Thoracic aorta (tissue), 2 donors: ENCODE measurements around the gene CEP131. TPM values are rescaled to one million over a fixed set of nuclear protein-coding genes. Genes with fewer than 3 reads are reported as not detected.

ENCODE experiments used
- ATAC-seq: fragments of 150-250 bp; one replicate; pipeline ENCODE4 v1.8.0; 2017; ENCODE audit warnings: low read depth; ENCODE audit not compliant: insufficient number of reproducible peaks, low FRiP score
- DNase-seq: peaks from one replicate; pipeline ENCODE4 v3.0.0-alpha.2; 2020; ENCODE audit warnings: low spot score
- H3K27ac ChIP-seq, 2 donors: fragments of 200-600 bp; sonication (generic); 1 replicate in 1 of 2; 2 replicates in 1 of 2; pipeline ENCODE4 v1.5.1; 2016; ENCODE audit warnings: mild to moderate bottlenecking in 2 of 2, moderate library complexity in 2 of 2
- H3K27me3 ChIP-seq: fragments of 200-600 bp; sonication (generic); replicated peaks from 2 replicates; pipeline ENCODE4 v1.6.0; 2016; ENCODE audit warnings: mild to moderate bottlenecking; ENCODE audit not compliant: insufficient read depth
- H3K36me3 ChIP-seq: fragments of 200-600 bp; sonication (generic); one replicate; pipeline ENCODE4 v1.5.1; 2016
- H3K4me1 ChIP-seq, 2 donors: fragments of 200-600 bp; sonication (generic); 1 replicate in 1 of 2; 2 replicates in 1 of 2; pipeline versions ENCODE4 v1.5.1 to v1.6.0; 2016; ENCODE audit warnings: low read depth in 2 of 2, mild to moderate bottlenecking in 1 of 2; ENCODE audit not compliant: control insufficient read depth in 1 of 2
- H3K4me3 ChIP-seq: fragments of 200-600 bp; sonication (generic); 2 replicates; pipeline ENCODE4 v1.5.1; 2016; ENCODE audit warnings: mild to moderate bottlenecking
- H3K9me3 ChIP-seq: fragments of 200-600 bp; sonication (generic); 2 replicates; pipeline ENCODE4 v1.5.1; 2016
- CTCF ChIP-seq: fragments of 200-600 bp; sonication (generic); IDR thresholded peaks from one replicate; pipeline ENCODE4 v1.5.1; 2019; ENCODE audit warnings: antibody characterized with exemption
- total RNA-seq, 2 donors: library from RNA; depleted of rRNA; stranded (reverse); fragments of >200 nt; gene quantifications; one replicate each; pipeline versions ENCODE4 v1.1.0 to v1.2.3, GENCODE V29; 2016

The CEP131 gene
- total RNA-seq, 2 donors from 2014 or later, result 5.8 to 11.4 TPM

GRCh38 chr17:81144423-81144781 is 78.4 kb downstream of the CEP131 start:
- no peaks in the 10 kb centered on the region for H3K9me3 ChIP-seq
- no peaks in the 10 kb centered on the region for H3K36me3 ChIP-seq
- H3K27me3 ChIP-seq, result no peaks in the 10 kb centered on the region
- peaks cover 0 to 6% of the 10 kb centered on the region in 2 donors for H3K4me1 ChIP-seq
- H3K27ac ChIP-seq, result no peak overlapping the region
- no peak for ATAC-seq
- DNase-seq, result no peak
- no peak overlapping the region for H3K4me3 ChIP-seq
- TF ChIP-seq CTCF, result no peak

- no peak for ATAC-seq
- Histone ChIP-seq H3K9me3 (no peaks in the 10 kb centered on the region), H3K27ac (no peak overlapping the region), H3K27me3 (no peaks in the 10 kb centered on the region), H3K4me1 (peaks cover 0 to 6% of the 10 kb centered on the region in 2 donors), H3K36me3 (no peaks in the 10 kb centered on the region), H3K4me3 (no peak overlapping the region)
- TF ChIP-seq CTCF, result no peak
- DNase-seq, result no peak
Measured at GRCh38 chr17:81143717-81144422, 78.9 kb downstream of the CEP131 start.

- no peak for TF ChIP-seq CTCF
- Histone ChIP-seq H3K4me3 (no peak overlapping the region), H3K4me1 (peaks cover 0 to 6% of the 10 kb centered on the region in 2 donors), H3K27ac (no peak overlapping the region), H3K36me3 (no peaks in the 10 kb centered on the region), H3K9me3 (no peaks in the 10 kb centered on the region), H3K27me3 (no peaks in the 10 kb centered on the region)
- ATAC-seq (no peak), DNase-seq (no peak)
Measured at GRCh38 chr17:81143200-81143527, 79.6 kb downstream of the CEP131 start.

GRCh38 chr17:81142301-81143199 is 80.2 kb downstream of the CEP131 start:
- Histone ChIP-seq H3K27ac (no peak overlapping the region), H3K9me3 (no peaks in the 10 kb centered on the region), H3K4me1 (peaks cover 0 to 6% of the 10 kb centered on the region in 2 donors), H3K36me3 (no peaks in the 10 kb centered on the region), H3K27me3 (no peaks in the 10 kb centered on the region), H3K4me3 (no peak overlapping the region)
- TF ChIP-seq CTCF, result peak; percentile 74
- DNase-seq (peak; percentile 30), ATAC-seq (peak; percentile 54)

GRCh38 chr17:81140695-81141094 is 82.1 kb downstream of the CEP131 start:
- Histone ChIP-seq H3K27ac (no peak overlapping the region), H3K27me3 (no peaks in the 10 kb centered on the region), H3K4me1 (peaks cover 0 to 6% of the 10 kb centered on the region in 2 donors), H3K9me3 (no peaks in the 10 kb centered on the region), H3K36me3 (no peaks in the 10 kb centered on the region), H3K4me3 (no peak overlapping the region)
- ATAC-seq (no peak), DNase-seq (no peak)
- TF ChIP-seq CTCF, result no peak
